ENCODE measurements around the gene MAGI2. TPM values are rescaled to one million over a fixed set of nuclear protein-coding genes. Genes with fewer than 3 reads are reported as not detected.

MAGI2 gene
- total RNA-seq, 1 experiment from 2014 or later = 14.3 TPM

DNA sequence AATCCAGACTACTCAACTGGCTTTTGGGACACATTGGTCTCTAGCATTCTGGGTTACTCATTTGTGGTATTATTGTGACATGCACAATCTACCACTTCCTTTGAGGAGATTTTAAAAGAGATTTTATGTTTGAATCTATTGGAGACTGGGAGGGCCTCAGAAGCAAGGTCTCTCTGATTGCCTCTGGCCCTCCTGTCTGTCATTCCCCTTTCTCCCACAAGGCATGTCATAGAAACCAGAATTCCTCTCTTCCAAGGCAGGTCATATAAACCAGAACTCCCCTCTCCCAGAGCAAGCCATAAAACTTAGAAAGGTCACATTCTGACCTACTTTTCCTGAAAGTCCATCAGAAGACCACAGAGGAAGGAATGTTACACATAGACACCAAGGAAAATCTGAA lies 877.2 kb downstream of the MAGI2 start:
- no peaks in the 10 kb centered on the region for H3K79me1 ChIP-seq (ENCODE audit: insufficient read depth, low read depth, low read length, poor library complexity, severe bottlenecking)
- no peak overlapping the region for H3K56ac ChIP-seq (ENCODE audit: insufficient read length, low read depth, low read length)
- no peaks in the 10 kb centered on the region for H3K9me3 Mint-ChIP-seq
- H3K14ac ChIP-seq (ENCODE audit: insufficient read depth, low read length) = no peak overlapping the region
- no peak overlapping the region for H2BK12ac ChIP-seq (ENCODE audit: insufficient read length, low read depth, low read length)
- no peak overlapping the region for H2BK5ac ChIP-seq (ENCODE audit: insufficient read length, low read length)
- H3K4me3 Mint-ChIP-seq = no peak overlapping the region
- peaks cover 0 to 2% (median 0%) of the 10 kb centered on the region in 3 experiments; a peak in 1 of 7 replicates for H3K36me3 Mint-ChIP-seq (ENCODE audit: insufficient read depth in 1 of 3, low read depth in 3 of 3)
- DNase-seq = no peak
- no peak overlapping the region for H3K4ac ChIP-seq (ENCODE audit: low read depth, low read length)
- H3T11ph ChIP-seq (ENCODE audit: low read length) = no peak overlapping the region
- no peaks in the 10 kb centered on the region for H3K23me2 ChIP-seq (ENCODE audit: insufficient read length, low read depth, low read length, poor library complexity, severe bottlenecking)
- no peak overlapping the region for H2BK20ac ChIP-seq (ENCODE audit: low read depth, low read length, poor library complexity, severe bottlenecking)
- no peak overlapping the region for H3K23ac ChIP-seq (ENCODE audit: insufficient read length, low read depth, low read length)
- no peak overlapping the region for H2BK15ac ChIP-seq (ENCODE audit: low read depth, low read length)
- peaks cover 54% of the 10 kb centered on the region in 2 experiments for H3K4me1 Mint-ChIP-seq
- no peaks in the 10 kb centered on the region for H3K9me3 ChIP-seq (ENCODE audit: control insufficient read depth, low read depth, low read length)
- H3K27me3 ChIP-seq (ENCODE audit: insufficient read depth, low read length) = no peaks in the 10 kb centered on the region
- peak overlapping the region; percentile 90 to 96 (median 94) for H3K27ac Mint-ChIP-seq
- H4K5ac ChIP-seq (ENCODE audit: insufficient read length, low read depth, low read length) = no peak overlapping the region
- H4K20me1 ChIP-seq (ENCODE audit: control insufficient read depth, insufficient read depth, insufficient read length) = no peaks in the 10 kb centered on the region
- no peaks in the 10 kb centered on the region for H3K79me2 ChIP-seq (ENCODE audit: insufficient read depth, low read length)
- H2BK120ac ChIP-seq (ENCODE audit: low read depth, low read length, poor library complexity, severe bottlenecking) = no peak overlapping the region
- no peak overlapping the region for H3K18ac ChIP-seq (ENCODE audit: insufficient read length, low read depth, low read length)
- no peaks in the 10 kb centered on the region for H3K27me3 Mint-ChIP-seq (ENCODE audit: low read depth)
- no peak overlapping the region for H2AFZ ChIP-seq (ENCODE audit: low read length)
- H4K91ac ChIP-seq (ENCODE audit: insufficient read length, low read depth, low read length) = no peak overlapping the region
- H3K4me2 ChIP-seq (ENCODE audit: insufficient read depth, insufficient read length, low read length) = no peak overlapping the region
- TF ChIP-seq, protein P1, sequence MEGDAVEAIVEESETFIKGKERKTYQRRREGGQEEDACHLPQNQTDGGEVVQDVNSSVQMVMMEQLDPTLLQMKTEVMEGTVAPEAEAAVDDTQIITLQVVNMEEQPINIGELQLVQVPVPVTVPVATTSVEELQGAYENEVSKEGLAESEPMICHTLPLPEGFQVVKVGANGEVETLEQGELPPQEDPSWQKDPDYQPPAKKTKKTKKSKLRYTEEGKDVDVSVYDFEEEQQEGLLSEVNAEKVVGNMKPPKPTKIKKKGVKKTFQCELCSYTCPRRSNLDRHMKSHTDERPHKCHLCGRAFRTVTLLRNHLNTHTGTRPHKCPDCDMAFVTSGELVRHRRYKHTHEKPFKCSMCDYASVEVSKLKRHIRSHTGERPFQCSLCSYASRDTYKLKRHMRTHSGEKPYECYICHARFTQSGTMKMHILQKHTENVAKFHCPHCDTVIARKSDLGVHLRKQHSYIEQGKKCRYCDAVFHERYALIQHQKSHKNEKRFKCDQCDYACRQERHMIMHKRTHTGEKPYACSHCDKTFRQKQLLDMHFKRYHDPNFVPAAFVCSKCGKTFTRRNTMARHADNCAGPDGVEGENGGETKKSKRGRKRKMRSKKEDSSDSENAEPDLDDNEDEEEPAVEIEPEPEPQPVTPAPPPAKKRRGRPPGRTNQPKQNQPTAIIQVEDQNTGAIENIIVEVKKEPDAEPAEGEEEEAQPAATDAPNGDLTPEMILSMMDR (conservative IDR thresholded peaks at IDR 0.05) = peak; percentile 37; the same call in 2 of the 3 replicates
- no peak overlapping the region for H3K27ac ChIP-seq (ENCODE audit: insufficient read length, low read depth, low read length)
- peaks cover 15% of the 10 kb centered on the region; the same call in 1 of the 2 replicates for H3K4me1 ChIP-seq (ENCODE audit: insufficient read depth, low read length)
- H3K9ac ChIP-seq (ENCODE audit: extremely low read depth, insufficient read length, low read length) = no peak overlapping the region
- H2AK5ac ChIP-seq (ENCODE audit: insufficient read length, low read length) = no peak overlapping the region
- no peak overlapping the region for H4K8ac ChIP-seq (replicated peaks; ENCODE audit: insufficient read length, low read depth, low read length)
